CD4-positive, alpha-beta T cell (primary cell): ENCODE measurements around the gene SPTLC2. TPM values are rescaled to one million over a fixed set of nuclear protein-coding genes. Genes with fewer than 3 reads are reported as not detected.

Source experiments
- ATAC-seq: fragments of 200-7000 bp; cut with Tn5 transposase; one replicate; pipeline ENCODE4 v1.10.0; 2022; ENCODE audit warnings: mild to moderate bottlenecking; ENCODE audit not compliant: poor library complexity
- CTCF ChIA-PET: fragments of 350-600 bp; sonication (Branson Sonifier 250); formaldehyde crosslinking; loops from one replicate; lab custom pipeline; 2021; ENCODE audit warnings: antibody characterized with exemption, inconsistent platforms; lab: Charles Lee
- POLR2A ChIA-PET: fragments of 350-600 bp; sonication (Branson Sonifier 250); formaldehyde crosslinking; loops from one replicate; lab custom pipeline; 2021; ENCODE audit warnings: antibody characterized with exemption, inconsistent platforms; lab: Charles Lee
- DNase-seq, 14 experiments: peaks; one replicate each; pipeline ENCODE4 v3.0.0-alpha.2; 2013 to 2020; ENCODE audit warnings: mixed read lengths in 2 of 14
- H3K27ac ChIP-seq, 2 donors: one replicate each; pipeline versions ENCODE4 v1.5.1 to v1.7.0; 2013; ENCODE audit warnings: low read length in 2 of 2, low read depth in 1 of 2, mild to moderate bottlenecking in 1 of 2
- H3K27me3 ChIP-seq, 2 experiments: 1 replicate in 1 of 2; 2 replicates in 1 of 2; pipeline versions ENCODE4 v1.6.1 to v1.7.0; 2013; ENCODE audit warnings: low read length in 2 of 2, control low read depth in 1 of 2, mild to moderate bottlenecking in 1 of 2, moderate library complexity in 1 of 2; ENCODE audit not compliant: insufficient read depth in 2 of 2, control insufficient read depth in 1 of 2
- H3K36me3 ChIP-seq: one replicate; pipeline ENCODE4 v1.6.1; 2013; ENCODE audit warnings: low read length, control low read depth; ENCODE audit not compliant: insufficient read depth
- H3K4me1 ChIP-seq: one replicate; pipeline ENCODE4 v1.6.1; 2013; ENCODE audit warnings: low read length, control low read depth; ENCODE audit not compliant: insufficient read depth
- H3K4me3 ChIP-seq: one replicate; pipeline ENCODE4 v1.5.1; 2013; ENCODE audit warnings: mild to moderate bottlenecking, low read length, moderate library complexity
- H3K9me3 ChIP-seq, 2 experiments: 1 replicate in 1 of 2; 2 replicates in 1 of 2; pipeline versions ENCODE4 v1.6.1 to v1.7.0; 2013; ENCODE audit warnings: low read length in 2 of 2, mild to moderate bottlenecking in 2 of 2, control low read depth in 1 of 2, moderate library complexity in 1 of 2; ENCODE audit not compliant: control insufficient read depth in 1 of 2, insufficient read depth in 1 of 2
- H3K27ac Mint-ChIP-seq: one replicate; pipeline ENCODE4 v1.8.0; 2020; ENCODE audit warnings: mixed read lengths
- H3K27me3 Mint-ChIP-seq: one replicate; pipeline ENCODE4 v1.8.0; 2021; ENCODE audit warnings: mixed read lengths
- H3K36me3 Mint-ChIP-seq: one replicate; pipeline ENCODE4 v1.8.0; 2021; ENCODE audit warnings: low read depth, mixed read lengths
- H3K4me1 Mint-ChIP-seq: one replicate; pipeline ENCODE4 v1.8.0; 2021; ENCODE audit warnings: low read depth, mixed read lengths
- H3K4me3 Mint-ChIP-seq: one replicate; pipeline ENCODE4 v1.8.0; 2020; ENCODE audit warnings: mild to moderate bottlenecking, mixed read lengths
- H3K9me3 Mint-ChIP-seq: one replicate; pipeline ENCODE4 v1.8.0; 2020; ENCODE audit warnings: mixed read lengths
- intact Hi-C, 2 experiments: fragments of 100-400 bp; cut with DNase I in 1 of 2; cut with micrococcal nuclease in 1 of 2; formaldehyde crosslinking; loops; one replicate each; pipeline versions ENCODE4 v1.15.1 to v1.9.0; 2023 to 2025; cut with DNase I, micrococcal nuclease
- total RNA-seq, 174 experiments: library from RNA in 2 of 174; stranded (reverse) in 2 of 174; gene quantifications; one replicate each; pipeline ENCODE4 v1.2.3 and lab custom pipeline; 2021 to 2026
- TF ChIP-seq, protein P1 (sequence below): fragments of 200-600 bp; IDR thresholded peaks from one replicate; pipeline ENCODE4 v1.8.0; 2022; ENCODE audit warnings: antibody characterized with exemption, mild to moderate bottlenecking

The SPTLC2 gene
- total RNA-seq, 2 experiments from 2014 or later: 13.0 to 14.5 TPM

- Histone ChIP-seq H3K27me3 (no peaks in the 10 kb centered on the region), H3K4me1 (peaks cover 10% of the 10 kb centered on the region), H3K4me3 (no peak overlapping the region), H3K36me3 (no peaks in the 10 kb centered on the region), H3K9me3 (no peaks in the 10 kb centered on the region), H3K27ac (no peak overlapping the region)
- Mint-ChIP-seq H3K27ac (no peak overlapping the region), H3K36me3 (peaks cover 9% of the 10 kb centered on the region), H3K27me3 (no peaks in the 10 kb centered on the region), H3K4me3 (no peak overlapping the region), H3K9me3 (no peaks in the 10 kb centered on the region), H3K4me1 (peaks cover 21% of the 10 kb centered on the region)
- ATAC-seq (no peak), DNase-seq (no peak)
- TF ChIP-seq, protein P1, sequence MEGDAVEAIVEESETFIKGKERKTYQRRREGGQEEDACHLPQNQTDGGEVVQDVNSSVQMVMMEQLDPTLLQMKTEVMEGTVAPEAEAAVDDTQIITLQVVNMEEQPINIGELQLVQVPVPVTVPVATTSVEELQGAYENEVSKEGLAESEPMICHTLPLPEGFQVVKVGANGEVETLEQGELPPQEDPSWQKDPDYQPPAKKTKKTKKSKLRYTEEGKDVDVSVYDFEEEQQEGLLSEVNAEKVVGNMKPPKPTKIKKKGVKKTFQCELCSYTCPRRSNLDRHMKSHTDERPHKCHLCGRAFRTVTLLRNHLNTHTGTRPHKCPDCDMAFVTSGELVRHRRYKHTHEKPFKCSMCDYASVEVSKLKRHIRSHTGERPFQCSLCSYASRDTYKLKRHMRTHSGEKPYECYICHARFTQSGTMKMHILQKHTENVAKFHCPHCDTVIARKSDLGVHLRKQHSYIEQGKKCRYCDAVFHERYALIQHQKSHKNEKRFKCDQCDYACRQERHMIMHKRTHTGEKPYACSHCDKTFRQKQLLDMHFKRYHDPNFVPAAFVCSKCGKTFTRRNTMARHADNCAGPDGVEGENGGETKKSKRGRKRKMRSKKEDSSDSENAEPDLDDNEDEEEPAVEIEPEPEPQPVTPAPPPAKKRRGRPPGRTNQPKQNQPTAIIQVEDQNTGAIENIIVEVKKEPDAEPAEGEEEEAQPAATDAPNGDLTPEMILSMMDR: no peak
- CTCF ChIA-PET: no interaction called here
- intact Hi-C loops: no loop called here
- POLR2A ChIA-PET: no interaction called here
Observed at GRCh38 chr14:77620222-77620870, 3.9 kb upstream of the SPTLC2 start.

DNA sequence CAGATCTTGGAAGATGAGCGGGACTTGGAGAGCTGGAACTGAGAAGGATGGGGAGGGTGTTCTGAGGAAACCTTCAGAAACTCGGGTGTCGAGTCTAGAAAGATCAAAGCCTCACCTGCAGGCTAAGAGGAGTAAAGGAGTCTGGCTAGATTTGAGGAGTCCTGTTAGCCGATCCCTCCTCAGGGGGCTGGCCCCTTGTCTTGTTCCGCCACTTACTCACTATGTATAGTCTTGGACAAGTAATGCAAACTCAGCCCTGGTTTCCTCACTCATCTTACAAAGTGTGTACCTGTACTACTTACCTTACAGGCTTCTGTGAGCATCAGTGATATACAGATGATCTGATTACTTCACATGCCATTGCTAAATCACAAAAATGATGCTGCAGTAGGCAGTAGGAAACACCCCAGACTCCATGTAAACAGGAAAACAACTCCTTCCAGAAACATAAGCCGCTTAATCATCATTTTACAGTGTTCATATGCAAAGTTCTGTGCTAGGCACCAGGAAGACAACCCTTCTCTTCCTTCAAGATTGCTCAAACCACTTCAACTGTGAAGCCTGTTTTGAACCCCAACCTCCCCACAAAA, 2.0 kb upstream of the SPTLC2 start:
- ATAC-seq: no peak
- Mint-ChIP-seq H3K27ac (no peak overlapping the region), H3K9me3 (no peaks in the 10 kb centered on the region), H3K4me3 (peak overlapping the region; percentile 4), H3K4me1 (peaks cover 31% of the 10 kb centered on the region), H3K36me3 (peaks cover 15% of the 10 kb centered on the region), H3K27me3 (no peaks in the 10 kb centered on the region)
- H3K4me1 ChIP-seq: peaks cover 15% of the 10 kb centered on the region
- TF ChIP-seq, protein P1: no peak
- CTCF ChIA-PET: interaction anchor here (1.9 kb wide), 1 partner anchor 19 kb away, joined by 6 read pairs; no protein-coding TSS in a partner anchor
- H3K9me3 ChIP-seq: no peaks in the 10 kb centered on the region
- POLR2A ChIA-PET: interaction anchor here (1.9 kb wide), 1 partner anchor 26 kb away, joined by 7 read pairs; no protein-coding TSS in a partner anchor
- H3K27me3 ChIP-seq: no peaks in the 10 kb centered on the region
- no peak for DNase-seq
- intact Hi-C loops: loop anchor here (2.0 to 10.0 kb wide), 8 partner anchors 22 to 804 kb away; partner anchors contain the start of genes AHSA1 (in 1 of the 2), ALKBH1 (in 1 of the 2), ANGEL1 (in 1 of the 2) and SAMD15 (in 1 of the 2)
- H3K36me3 ChIP-seq: no peaks in the 10 kb centered on the region
- no peak overlapping the region for H3K27ac ChIP-seq
- no peak overlapping the region for H3K4me3 ChIP-seq

- Mint-ChIP-seq H3K36me3 (peaks cover 15% of the 10 kb centered on the region), H3K27me3 (no peaks in the 10 kb centered on the region), H3K4me3 (peak overlapping the region; percentile 97), H3K4me1 (peaks cover 48% of the 10 kb centered on the region), H3K9me3 (no peaks in the 10 kb centered on the region), H3K27ac (peak overlapping the region; percentile 78)
- peaks cover 15% of the 10 kb centered on the region for H3K4me1 ChIP-seq
- DNase-seq (peak in 2 of 14 experiments; percentile 7 to 33), ATAC-seq (no peak)
- TF ChIP-seq, protein P1: no peak
- intact Hi-C loops: loop anchor here (1.0 to 10.0 kb wide), 10 partner anchors 15 to 801 kb away; partner anchors contain the start of genes VIPAS39 (in 2 of the 2), AHSA1 (in 1 of the 2), ALKBH1 (in 1 of the 2) and ANGEL1 (in 1 of the 2)
- no peaks in the 10 kb centered on the region for H3K9me3 ChIP-seq
- no peaks in the 10 kb centered on the region for H3K27me3 ChIP-seq
- peak overlapping the region; percentile 65 for H3K4me3 ChIP-seq
- H3K36me3 ChIP-seq: no peaks in the 10 kb centered on the region
- peak overlapping the region in 1 of 2 donors; percentile 41 for H3K27ac ChIP-seq
- POLR2A ChIA-PET: interaction anchor here (1.1 kb wide), 1 partner anchor 8 kb away, joined by 3 read pairs; no protein-coding TSS in a partner anchor
- CTCF ChIA-PET: interaction anchor here (0.6 to 1.5 kb wide), 2 partner anchors 21 to 295 kb away, joined by 3 to 4 read pairs; partner anchors contain the start of gene GSTZ1
Observed at GRCh38 chr14:77616133-77616453, 344 bp downstream of the SPTLC2 start.
